Measurements from ENCODE around the gene KBTBD12.

Gene KBTBD12

DNA sequence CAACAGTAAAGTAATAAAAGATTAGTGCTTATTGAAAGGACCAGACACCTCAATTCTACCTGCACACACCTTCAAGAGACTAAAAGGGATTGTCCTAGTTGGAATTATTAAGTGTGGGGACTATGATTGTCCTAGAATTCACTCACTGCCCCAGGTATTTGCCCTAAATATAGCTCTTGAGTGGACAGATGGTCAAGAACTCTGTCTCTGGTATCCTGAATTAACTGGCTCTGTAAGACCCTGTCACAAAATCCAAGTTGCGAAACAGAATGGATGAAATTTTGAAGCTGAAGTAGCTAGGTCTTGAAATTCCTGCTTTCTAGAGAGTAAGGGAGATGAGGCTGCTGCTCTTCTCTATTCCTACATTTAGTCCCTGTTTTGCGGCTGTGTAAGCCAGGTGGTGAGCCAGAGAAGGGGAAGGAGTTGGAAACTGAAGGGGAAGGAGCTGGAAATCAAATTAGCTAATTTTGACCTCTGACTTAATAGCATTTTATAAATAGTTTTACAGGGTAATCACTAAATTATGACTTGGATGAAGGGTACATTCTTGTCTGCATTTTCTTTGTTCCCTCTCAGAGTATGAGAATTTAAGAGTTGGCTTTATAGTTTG, 34.5 kb downstream of the KBTBD12 start:
- no peak for DNase-seq (ENCODE audit: extremely low read depth in 1 of 2, low read depth in 1 of 2)

DNA sequence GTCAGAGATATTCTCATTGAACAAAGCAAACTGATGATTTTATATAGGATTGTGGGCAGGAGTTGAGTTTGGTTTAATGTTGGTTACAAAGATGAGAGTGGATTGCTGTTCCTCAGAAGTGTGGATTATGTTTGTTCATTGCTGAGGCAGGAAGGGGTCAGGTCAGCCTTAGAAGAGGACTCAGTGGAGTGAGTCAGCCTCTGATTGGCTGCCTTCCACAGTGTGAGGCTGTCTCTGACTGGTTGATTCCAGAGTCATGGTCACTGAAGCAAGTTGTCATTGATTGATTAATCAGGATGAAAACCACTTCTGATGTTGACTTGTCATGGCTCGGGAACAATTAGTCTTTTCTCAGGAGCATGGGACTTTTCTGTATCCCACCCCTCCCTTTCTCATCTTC, 36.2 kb downstream of the KBTBD12 start:
- DNase-seq (ENCODE audit: extremely low read depth in 1 of 2, low read depth in 1 of 2), result no peak

DNA sequence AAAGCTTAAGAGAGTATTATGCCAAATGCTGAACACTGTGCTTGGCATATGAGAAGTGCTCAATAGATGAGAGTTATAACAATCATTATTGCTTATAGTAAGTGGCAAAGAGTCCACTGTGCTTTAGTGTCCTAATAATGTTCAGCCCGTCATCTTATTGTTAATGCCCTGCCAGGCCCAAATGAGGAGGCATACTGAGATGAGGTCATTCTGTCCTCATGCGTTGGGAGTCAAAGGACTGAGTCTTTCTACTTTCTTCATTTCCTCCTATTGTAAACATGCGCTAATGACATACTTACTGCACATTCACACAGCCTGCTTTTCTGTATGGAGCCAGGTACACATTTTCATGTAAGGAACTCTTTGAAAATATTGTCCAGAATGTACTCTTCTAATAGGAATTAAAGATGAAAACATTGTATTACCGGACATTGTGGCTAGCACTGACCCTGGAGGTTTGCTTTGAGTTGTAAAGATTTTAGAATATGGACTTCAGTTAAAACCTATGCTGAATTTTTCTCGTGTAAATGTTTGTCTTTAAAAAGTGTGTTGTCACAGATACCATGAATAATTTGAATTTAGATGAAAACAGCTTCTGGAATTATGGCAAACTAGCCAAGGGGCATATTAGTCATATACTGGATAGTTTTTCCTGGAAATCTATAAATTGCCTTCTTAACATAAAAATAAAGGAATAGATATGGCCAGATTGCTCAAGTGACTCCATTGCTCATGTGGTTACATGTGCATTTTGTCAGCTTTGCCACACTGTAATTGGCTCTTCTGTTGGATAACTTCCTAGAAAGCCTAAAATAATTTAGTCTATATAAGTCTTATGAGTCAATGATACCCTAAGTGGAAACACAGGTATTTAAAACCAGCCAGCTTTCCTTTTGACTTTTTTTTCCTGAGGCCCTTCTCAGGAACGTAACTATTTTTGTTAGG, 38.3 kb downstream of the KBTBD12 start:
- no peak for DNase-seq (ENCODE audit: extremely low read depth in 1 of 2, low read depth in 1 of 2)

DNA sequence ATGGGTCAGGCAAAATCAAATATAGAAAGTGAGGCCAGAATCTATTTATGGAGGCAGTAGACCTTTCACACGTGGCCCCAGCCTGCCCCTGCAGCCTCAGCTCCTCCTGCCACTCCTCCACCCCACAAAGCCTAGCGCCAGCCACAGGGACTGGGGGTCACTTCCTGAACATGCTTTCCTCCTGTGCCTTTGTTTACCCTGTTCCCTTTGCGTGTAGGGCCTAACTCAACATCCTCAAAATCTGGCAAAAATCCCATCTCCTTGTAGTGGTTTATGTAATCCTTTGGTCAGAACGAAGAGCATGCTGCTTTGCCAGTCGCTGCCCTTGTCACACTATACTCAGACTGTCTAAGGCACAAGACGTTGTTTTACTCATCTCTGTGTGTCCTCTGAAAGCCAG, 39.6 kb downstream of the KBTBD12 start:
- no peak for DNase-seq (ENCODE audit: extremely low read depth in 1 of 2, low read depth in 1 of 2)

GRCh38 chr3:127955728-127956127, 40.7 kb downstream of the KBTBD12 start:
- no peak for DNase-seq (ENCODE audit: extremely low read depth in 1 of 2, low read depth in 1 of 2)

- DNase-seq (ENCODE audit: extremely low read depth in 1 of 2, low read depth in 1 of 2), result no peak
These were observed 44.0 kb downstream of the KBTBD12 start for GRCh38 chr3:127959041-127959440.

DNA sequence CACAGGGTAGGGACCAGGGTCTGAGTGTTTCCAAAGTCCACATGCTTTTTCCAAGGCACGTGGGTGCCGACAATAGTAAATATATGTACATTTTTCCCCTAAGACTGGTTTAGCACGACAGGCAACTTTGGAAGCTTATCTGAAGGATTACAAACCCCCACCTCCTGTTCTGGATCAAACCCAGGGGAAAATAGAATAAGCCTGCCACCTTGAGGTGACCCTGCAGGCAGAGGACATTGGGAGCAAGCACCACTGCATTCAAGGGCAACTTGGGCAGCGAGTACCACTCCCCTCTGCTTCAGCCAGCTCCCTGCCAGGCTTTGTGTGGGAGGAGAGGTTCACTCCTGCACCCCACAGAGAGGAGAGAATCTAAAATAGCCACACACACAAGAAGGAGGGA, 44.8 kb downstream of the KBTBD12 start:
- no peak for DNase-seq (ENCODE audit: extremely low read depth in 1 of 2, low read depth in 1 of 2)

DNA sequence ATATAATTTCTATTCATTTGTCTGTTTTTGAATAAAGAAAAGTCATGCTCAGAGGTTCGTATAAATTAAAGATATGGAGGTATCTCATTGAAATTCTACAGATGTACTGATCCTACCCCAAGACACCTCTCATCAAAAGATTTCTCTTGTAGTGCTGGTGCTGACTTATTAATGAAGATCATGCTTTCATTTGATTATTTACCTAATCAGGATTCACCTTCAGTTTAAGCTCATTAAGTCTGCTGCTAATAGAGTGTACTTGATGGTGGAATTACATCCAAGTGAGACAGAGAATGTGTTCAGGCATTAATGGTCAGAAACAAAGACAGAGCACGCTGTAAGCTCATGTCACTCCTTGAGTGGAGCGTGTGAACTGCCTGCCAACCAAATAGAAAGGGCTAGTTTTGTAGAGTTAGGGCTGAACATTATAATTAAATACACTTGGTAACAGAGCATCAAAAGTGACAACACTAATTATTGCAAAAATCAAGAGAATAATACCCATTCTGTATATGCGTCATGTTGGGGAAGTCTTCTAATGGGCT, 45.5 kb downstream of the KBTBD12 start:
- DNase-seq (ENCODE audit: extremely low read depth in 1 of 2, low read depth in 1 of 2), result no peak

- DNase-seq (ENCODE audit: extremely low read depth in 1 of 2, low read depth in 1 of 2), result no peak
These were observed 46.1 kb downstream of the KBTBD12 start for GRCh38 chr3:127961124-127961523.

DNA sequence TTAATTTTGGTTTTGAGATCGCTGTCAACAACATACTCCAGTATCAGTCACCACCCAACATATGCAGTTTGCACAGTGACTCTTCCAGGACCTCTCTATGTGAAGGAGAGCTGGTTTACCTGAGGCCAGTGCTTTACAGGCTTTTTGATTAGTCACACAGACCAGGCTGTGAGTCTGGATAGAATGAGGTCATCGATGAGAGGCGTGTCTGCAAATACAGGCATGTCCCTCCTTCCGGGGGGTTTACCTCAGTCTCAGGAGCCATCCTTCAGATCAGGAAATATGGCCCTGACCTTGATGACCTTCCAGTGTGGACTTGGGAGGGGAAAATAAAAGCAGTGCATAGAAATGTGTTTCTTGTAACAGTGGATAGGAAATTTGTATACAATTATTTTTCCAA, 46.9 kb downstream of the KBTBD12 start:
- DNase-seq (ENCODE audit: extremely low read depth in 1 of 2, low read depth in 1 of 2), result no peak

- DNase-seq (ENCODE audit: extremely low read depth in 1 of 2, low read depth in 1 of 2), result no peak
These were observed 47.9 kb downstream of the KBTBD12 start for GRCh38 chr3:127962937-127963336.

- no peak for DNase-seq (ENCODE audit: extremely low read depth in 1 of 2, low read depth in 1 of 2)
These were observed 49.0 kb downstream of the KBTBD12 start for GRCh38 chr3:127964053-127964452.

DNA sequence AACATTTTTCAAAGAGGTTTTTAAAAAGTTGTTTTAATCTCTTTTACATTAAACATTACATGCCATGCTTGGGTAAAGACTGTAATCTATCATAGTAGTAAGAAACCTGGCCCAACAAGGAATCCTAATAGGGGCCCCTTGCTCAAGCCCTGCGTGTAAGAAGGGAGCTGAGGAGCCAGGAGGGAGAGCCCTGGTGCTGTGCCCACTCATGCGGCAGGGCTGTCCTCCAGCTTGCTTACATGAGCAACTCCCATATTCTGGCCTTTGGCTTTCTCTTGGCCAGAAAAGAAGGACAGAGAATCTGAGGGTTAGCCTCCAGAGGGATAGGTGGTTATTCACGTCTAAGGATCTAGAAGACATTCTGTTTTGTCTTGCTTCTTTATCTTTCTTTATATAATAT, 49.8 kb downstream of the KBTBD12 start:
- no peak for DNase-seq (ENCODE audit: extremely low read depth in 1 of 2, low read depth in 1 of 2)

DNA sequence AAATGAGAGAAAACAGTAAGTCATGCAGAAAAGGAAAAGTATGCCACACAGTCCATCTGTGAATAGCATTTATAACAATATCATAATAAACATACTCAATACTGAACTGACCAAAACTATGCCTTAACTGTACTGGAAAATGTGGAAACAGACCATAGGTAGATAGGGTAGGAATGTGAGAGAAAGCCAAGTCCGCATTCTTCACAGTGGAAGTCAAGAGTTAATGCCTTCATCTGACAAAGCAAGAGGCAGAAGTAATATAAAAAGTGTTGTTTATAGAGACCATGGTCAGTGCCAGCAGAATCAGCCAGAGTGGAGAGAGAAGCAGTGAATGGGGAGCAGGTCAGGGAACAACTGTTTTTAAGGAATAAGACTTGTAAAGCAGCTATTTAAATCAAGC, 52.3 kb downstream of the KBTBD12 start:
- DNase-seq (ENCODE audit: extremely low read depth in 1 of 2, low read depth in 1 of 2), result no peak

- no peak for DNase-seq (ENCODE audit: extremely low read depth in 1 of 2, low read depth in 1 of 2)
These were observed 56.0 kb downstream of the KBTBD12 start for GRCh38 chr3:127970966-127971592.

DNA sequence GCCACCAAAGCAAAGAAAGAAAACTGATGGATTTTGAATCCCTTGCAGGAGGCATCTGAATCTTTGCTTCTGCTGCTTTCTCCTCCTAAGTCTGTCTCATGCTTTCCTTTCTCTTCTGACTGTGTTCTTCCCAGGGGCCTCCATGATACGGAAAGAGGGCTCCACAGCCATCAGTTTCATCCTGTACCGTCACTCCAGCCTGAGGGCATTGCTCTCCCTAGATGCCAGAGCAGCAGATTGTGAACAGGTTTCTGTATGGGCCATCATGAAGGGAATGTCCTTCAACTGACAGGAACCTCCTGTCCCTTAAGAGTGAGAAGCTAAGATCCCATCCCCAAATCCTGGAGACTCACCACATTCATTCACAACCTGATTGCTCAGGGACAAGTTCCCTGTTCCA, 59.2 kb downstream of the KBTBD12 start:
- no peak for DNase-seq (ENCODE audit: extremely low read depth in 1 of 2, low read depth in 1 of 2)

DNA sequence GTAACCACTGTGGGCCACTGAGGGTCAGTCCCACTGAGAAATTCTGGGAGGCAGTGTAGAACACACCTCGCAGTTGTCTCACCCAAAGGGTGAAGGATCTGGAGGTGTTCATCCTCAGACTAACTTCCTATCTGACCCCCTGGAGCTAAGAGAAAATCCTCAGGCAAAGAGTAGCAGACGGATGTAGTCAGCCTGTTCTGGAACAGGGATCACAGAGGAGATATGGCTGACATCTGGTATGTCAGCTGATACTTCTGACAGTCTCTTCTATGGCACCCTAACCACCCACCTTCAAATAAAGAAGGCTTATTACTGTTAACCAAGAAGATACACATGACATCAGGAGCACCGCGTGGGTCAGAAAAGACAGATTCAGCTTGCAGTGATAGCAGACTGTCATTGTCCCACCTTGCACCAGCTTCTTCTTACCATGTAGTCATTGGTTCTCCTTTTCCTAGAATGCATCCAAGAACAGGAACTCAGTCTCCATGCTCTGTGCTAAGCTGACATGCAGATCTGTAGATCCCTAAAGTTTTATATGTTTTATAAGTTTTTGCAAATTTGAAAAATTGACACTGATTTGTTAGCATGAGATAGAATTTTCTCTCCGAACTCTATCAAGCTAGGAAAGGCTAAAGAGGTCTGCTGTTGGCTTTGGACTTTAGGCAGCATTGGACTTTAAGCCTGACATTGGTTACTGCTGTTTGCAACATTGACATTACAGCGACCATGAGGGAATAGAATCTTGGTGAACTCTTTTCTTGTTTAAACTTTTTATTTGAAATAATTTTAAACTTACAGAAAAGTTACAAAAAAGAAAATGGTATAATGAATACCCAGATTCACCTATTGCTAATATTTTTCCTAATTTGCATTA, 60.4 kb downstream of the KBTBD12 start:
- DNase-seq (ENCODE audit: extremely low read depth in 1 of 2, low read depth in 1 of 2), result no peak

DNA sequence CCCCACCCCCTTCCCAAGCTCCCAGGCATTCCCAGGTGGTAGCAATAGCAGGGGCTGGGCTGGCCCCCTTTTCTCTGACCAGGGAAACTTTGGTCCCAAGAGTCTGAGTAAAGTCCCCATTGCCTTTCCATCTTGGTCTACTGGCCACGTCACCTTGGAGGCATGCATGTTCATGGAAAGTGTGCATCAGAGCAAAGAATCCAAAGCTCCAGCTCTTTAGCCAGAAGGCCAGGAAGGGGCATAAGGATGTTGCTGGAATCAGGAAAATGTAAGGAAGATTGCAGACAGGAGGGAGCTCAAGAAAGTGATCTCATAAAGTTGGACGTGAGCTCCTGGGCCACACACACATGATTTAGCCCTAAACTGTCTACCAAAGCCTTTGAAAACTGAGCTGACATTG, 63.6 kb downstream of the KBTBD12 start:
- DNase-seq (ENCODE audit: extremely low read depth in 1 of 2, low read depth in 1 of 2), result no peak

DNA sequence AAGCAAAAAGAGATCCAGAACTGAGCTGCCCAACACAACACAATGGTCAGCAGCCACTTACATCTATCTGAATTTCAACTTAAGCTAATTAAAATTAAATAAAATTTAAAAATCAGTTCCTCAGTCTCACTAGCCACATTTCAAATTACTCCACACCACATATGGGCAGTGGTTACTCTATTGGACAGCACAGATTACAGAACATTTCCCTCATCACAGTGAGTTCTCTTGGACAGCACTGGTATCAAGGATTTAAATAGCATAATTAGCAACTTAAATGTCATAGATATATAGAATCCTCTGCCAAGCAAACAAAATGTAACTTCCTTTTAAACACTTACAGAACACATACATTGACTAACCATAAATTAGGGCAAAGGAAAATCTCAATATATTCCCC, 64.4 kb downstream of the KBTBD12 start:
- DNase-seq (ENCODE audit: extremely low read depth in 1 of 2, low read depth in 1 of 2), result no peak

- DNase-seq (ENCODE audit: extremely low read depth in 1 of 2, low read depth in 1 of 2), result no peak
These were observed 66.1 kb downstream of the KBTBD12 start for GRCh38 chr3:127981097-127981496.

GRCh38 chr3:127982155-127982554, 67.1 kb downstream of the KBTBD12 start:
- DNase-seq (ENCODE audit: extremely low read depth in 1 of 2, low read depth in 1 of 2), result no peak

All from activated CD8-positive, alpha-beta memory T cell treated with anti-CD3 and anti-CD28 coated beads for 1 hour (primary cell).